GM21717 (cell line): Measurements from ENCODE around the gene IL2RA.
"Not testable (repeated sequence)": the region's sequence is repeated elsewhere in the genome, so short reads cannot be mapped to it uniquely, and the experiment has no call there.

Source experiments
- ATAC-seq: cut with Tn5 transposase; IDR thresholded peaks from one replicate; pipeline ENCODE4 v1.9.1; 2021; ENCODE audit warnings: mild to moderate bottlenecking, moderate library complexity; ENCODE audit not compliant: unreplicated experiment

Gene IL2RA

DNA sequence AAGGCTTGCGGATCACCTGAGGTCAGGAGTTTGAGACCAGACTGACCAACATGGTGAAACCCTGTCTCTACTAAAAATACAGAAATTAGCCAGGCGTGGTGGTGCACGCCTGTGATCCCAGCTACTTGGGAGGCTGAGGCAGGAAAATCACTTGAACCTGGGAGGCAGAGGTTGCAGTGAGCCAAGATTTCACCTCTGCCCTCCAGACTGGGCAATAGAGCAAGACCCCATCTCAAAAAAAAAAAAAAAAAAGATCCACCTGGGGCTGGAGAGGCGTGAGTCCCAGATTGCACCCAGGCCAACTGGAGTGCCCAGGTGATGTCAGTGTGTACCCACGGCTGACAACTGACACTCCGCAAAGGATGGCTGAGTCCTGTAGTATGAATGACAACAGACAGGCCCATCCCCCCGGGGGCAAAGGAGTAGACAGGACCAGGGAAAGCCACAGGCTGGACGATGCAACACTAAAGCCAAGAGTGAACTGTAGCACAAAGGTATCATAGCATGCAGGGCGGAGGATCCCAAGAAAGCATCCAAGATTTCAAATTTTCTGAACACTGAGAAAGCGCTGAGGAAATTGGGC, 99.7 kb downstream of the IL2RA start:
- not testable (repeated sequence) for ATAC-seq

DNA sequence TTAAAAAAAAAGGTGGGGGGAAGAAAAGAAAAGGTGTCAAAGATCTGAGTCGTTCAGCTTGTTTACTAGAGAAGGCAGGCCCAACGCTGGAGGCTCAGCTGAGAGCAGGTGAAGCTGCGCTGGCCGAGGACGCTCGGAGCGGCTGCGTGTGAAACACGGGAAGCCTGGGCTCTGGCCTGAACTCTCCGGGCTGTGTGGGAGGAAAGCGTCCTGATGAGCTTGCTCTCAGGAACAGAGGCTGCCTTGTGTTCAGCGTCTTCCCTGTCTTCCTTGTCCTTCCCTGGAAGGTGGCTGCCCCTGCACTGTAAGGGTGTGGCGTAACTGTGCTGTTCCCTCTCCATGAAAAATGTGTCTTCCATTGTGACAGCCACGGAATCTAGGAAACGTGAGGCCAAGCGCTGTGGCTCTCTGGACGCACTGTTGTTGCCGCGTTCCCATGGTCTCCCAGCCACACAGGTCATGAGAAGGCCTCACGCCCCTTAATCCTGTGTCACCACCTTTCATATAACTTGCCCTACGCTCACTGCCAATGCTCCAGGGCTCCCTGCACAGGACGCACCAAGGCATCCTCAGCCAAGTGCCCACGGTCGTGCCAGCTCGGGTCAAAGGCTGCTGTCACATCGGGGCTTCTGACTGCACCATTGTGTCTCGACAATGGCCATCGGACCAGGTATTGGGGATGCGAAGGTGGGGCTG, 100.6 kb downstream of the IL2RA start:
- ATAC-seq: no peak

DNA sequence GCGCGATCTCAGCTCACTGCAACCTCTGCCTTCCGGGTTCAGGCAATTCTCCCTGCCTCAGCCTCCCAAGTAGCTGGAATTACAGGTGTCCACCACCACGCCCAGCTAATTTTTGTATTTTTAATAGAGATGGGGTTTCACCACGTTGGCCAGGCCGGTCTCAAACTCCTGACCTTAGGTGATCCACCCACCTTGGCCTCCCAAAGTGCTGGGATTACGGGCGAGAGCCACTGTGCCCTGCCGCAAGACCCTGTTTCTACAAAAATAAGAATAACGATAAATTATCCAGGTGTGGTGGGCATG, 101.2 kb downstream of the IL2RA start:
- ATAC-seq: not testable (repeated sequence)
